Stomach (tissue), 9 donors: Measurements from ENCODE around the gene TRIM4. TPM values are rescaled to one million over a fixed set of nuclear protein-coding genes. Genes with fewer than 3 reads are reported as not detected.
"Not testable (repeated sequence)": the region's sequence is repeated elsewhere in the genome, so short reads cannot be mapped to it uniquely, and the experiment has no call there.

Source experiments
- DNase-seq, 2 donors: peaks; one replicate each; pipeline versions ENCODE4 v3.0.0 to v3.0.0-alpha.2; 2013 to 2019
- H3K27ac ChIP-seq, 5 donors: fragments of 200-600 bp in 4 of 5; sonication (generic) in 4 of 5; one replicate each; pipeline ENCODE4 v1.5.1; 2013 to 2019; ENCODE audit warnings: mild to moderate bottlenecking in 1 of 5, moderate library complexity in 1 of 5
- H3K27me3 ChIP-seq, 3 donors: fragments of 200-600 bp; sonication (generic); one replicate each; pipeline ENCODE4 v1.5.1; 2017 to 2019; ENCODE audit warnings: mixed run types in 1 of 3
- H3K36me3 ChIP-seq, 4 donors: fragments of 200-600 bp; sonication (generic); 1 replicate in 3 of 4; 2 replicates in 1 of 4; pipeline ENCODE4 v1.5.1; 2016 to 2019
- H3K4me1 ChIP-seq, 4 donors: fragments of 200-600 bp; sonication (generic); one replicate each; pipeline ENCODE4 v1.5.1; 2016 to 2019
- H3K4me3 ChIP-seq, 4 donors: fragments of 200-600 bp; sonication (generic) in 3 of 4; one replicate each; pipeline ENCODE4 v1.5.1; 2016 to 2019; ENCODE audit warnings: mild to moderate bottlenecking in 1 of 4
- H3K9me3 ChIP-seq, 4 donors: fragments of 200-600 bp; sonication (generic); one replicate each; pipeline ENCODE4 v1.5.1; 2016 to 2019
- EP300 ChIP-seq: sonication (generic); formaldehyde crosslinking; IDR thresholded peaks from one replicate; pipeline ENCODE4 v1.6.1; 2017; ENCODE audit warnings: antibody characterized with exemption
- POLR2A ChIP-seq, 4 donors: fragments of 450-650 bp; IDR thresholded peaks; one replicate each; pipeline ENCODE4 v1.6.1; 2016; ENCODE audit warnings: antibody characterized with exemption in 4 of 4, control low read depth in 2 of 4, mild to moderate bottlenecking in 1 of 4, moderate library complexity in 1 of 4
- POLR2AphosphoS5 ChIP-seq, 3 donors: sonication (generic); formaldehyde crosslinking; IDR thresholded peaks; one replicate each; pipeline ENCODE4 v1.6.1; 2016; ENCODE audit warnings: antibody characterized with exemption in 3 of 3
- WGBS, 5 donors: extraction: QIAGEN DNeasy Blood & Tissue Kit in 3 of 5; methylation state at CpG; one replicate each; pipeline versions ENCODE4 v1.1.5 to v1.1.7; 2013 to 2018; 5-methylcytosine and 5-hydroxymethylcytosine counted together
- intact Hi-C: fragments of 100-400 bp; cut with DNase I; formaldehyde crosslinking; loops from one replicate; pipeline ENCODE4 v1.15.1; 2023; ENCODE audit warnings: low total_unique reads
- polyA plus RNA-seq, 3 donors: library from polyadenylated mRNA; stranded (reverse); fragments of 200-250 nt; gene quantifications; one replicate each; pipeline ENCODE4 v1.2.3, GENCODE V29; 2013
- total RNA-seq, 5 donors: library from RNA; depleted of rRNA; stranded (reverse); fragments of >200 nt; gene quantifications; one replicate each; pipeline versions ENCODE4 v1.1.0 to v1.2.3, GENCODE V29; 2014 to 2016
- TF ChIP-seq, protein P1 (sequence below), 7 experiments: fragments of 450-650 bp in 4 of 7; fragments of 200-600 bp in 3 of 7; sonication (generic) in 3 of 7; IDR thresholded peaks; one replicate each; pipeline ENCODE4 v1.5.1; 2016 to 2019; ENCODE audit warnings: antibody characterized with exemption in 7 of 7, control low read depth in 2 of 7, mild to moderate bottlenecking in 1 of 7
- donor health status: healthy with polysubstance abuse.
- donor health status: Bipolar disorder and iron deficiency.
- donor health status: healthy.

Gene TRIM4
- total and polyA plus RNA-seq, 8 donors: 12.6 to 46.1 (median 30.3) TPM

DNA sequence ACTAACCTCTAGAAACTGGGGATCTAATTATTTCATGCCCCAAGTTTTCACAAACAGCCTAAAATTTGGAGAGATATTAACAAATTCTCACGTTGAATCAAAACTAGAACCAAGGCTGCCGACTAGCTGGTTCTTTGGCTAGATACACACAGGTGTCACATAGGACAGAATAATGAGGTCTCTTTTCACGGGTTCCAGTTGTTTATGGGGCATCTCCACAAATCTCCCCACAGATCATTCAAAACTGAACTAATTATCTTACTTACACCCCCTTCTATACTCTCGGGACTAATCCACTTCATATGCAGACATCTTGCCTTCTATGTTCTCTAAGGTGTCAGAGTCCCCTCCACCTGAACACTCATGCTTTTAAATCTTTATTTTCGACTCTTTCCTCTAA lies 26.1 kb downstream of the TRIM4 start:
- TF ChIP-seq, protein P1, sequence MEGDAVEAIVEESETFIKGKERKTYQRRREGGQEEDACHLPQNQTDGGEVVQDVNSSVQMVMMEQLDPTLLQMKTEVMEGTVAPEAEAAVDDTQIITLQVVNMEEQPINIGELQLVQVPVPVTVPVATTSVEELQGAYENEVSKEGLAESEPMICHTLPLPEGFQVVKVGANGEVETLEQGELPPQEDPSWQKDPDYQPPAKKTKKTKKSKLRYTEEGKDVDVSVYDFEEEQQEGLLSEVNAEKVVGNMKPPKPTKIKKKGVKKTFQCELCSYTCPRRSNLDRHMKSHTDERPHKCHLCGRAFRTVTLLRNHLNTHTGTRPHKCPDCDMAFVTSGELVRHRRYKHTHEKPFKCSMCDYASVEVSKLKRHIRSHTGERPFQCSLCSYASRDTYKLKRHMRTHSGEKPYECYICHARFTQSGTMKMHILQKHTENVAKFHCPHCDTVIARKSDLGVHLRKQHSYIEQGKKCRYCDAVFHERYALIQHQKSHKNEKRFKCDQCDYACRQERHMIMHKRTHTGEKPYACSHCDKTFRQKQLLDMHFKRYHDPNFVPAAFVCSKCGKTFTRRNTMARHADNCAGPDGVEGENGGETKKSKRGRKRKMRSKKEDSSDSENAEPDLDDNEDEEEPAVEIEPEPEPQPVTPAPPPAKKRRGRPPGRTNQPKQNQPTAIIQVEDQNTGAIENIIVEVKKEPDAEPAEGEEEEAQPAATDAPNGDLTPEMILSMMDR (IDR thresholded peaks at IDR 0.05): no peak
- TF ChIP-seq POLR2A (IDR thresholded peaks at IDR 0.05) (no peak), EP300 (no peak), POLR2AphosphoS5 (IDR thresholded peaks at IDR 0.05) (no peak)
- Histone ChIP-seq H3K4me1 (no peaks in the 10 kb centered on the region), H3K36me3 (peaks cover 9 to 52% (median 42%) of the 10 kb centered on the region in 4 donors), H3K27ac (no peak overlapping the region), H3K4me3 (no peak overlapping the region), H3K27me3 (no peaks in the 10 kb centered on the region), H3K9me3 (no peaks in the 10 kb centered on the region)
- WGBS, 5 donors: 70 to 77% (median 72%) methylated on average over 5 of the region's 5 CpGs
- DNase-seq: no peak
- intact Hi-C loops: no loop called here

DNA sequence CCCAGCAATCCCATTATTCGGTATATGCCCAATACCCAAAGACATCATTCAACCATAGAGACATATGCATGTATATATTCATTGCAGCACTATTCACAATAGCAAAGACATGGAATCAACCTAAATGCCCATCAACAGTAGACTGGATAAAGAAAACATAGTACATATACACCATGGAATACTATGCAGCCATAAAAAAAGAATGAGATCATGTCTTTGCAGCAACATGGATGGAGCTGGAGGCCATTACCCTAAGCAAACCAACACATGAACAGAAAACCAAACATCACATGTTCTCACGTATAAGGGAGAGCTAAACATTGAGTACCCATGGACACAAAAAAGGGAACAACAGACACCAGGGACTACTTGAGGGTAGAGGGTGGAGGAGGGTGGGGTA lies 29.0 kb downstream of the TRIM4 start:
- H3K27me3 ChIP-seq, H3K4me1 ChIP-seq, intact Hi-C loops, H3K4me3 ChIP-seq, H3K9me3 ChIP-seq, H3K27ac ChIP-seq, DNase-seq: not testable (repeated sequence)
- peaks cover 9 to 48% (median 35%) of the 10 kb centered on the region in 4 donors for H3K36me3 ChIP-seq
- WGBS, 5 donors: 94 to 98% (median 95%) methylated on average over 2 of the region's 2 CpGs

DNA sequence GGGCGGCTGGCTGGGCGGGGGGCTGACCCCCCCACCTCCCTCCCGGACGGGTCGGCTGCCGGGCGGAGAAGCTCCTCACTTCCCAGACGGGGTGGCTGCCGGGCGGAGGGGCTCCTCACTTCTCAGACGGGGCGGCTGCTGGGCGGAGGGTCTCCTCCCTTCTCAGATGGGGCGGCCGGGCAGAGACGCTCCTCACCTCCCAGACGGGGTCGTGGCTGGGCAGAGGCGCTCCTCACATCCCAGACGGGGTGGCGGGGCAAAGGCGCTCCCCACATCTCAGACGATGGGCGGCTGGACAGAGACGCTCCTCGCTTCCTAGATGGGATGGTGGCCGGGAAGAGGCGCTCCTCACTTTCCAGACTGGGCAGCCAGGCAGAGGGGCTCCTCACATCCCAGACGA lies 31.0 kb downstream of the TRIM4 start:
- H3K4me1 ChIP-seq, DNase-seq, H3K9me3 ChIP-seq, H3K27ac ChIP-seq, H3K27me3 ChIP-seq, H3K4me3 ChIP-seq, intact Hi-C loops: not testable (repeated sequence)
- peaks cover 9 to 48% (median 35%) of the 10 kb centered on the region in 4 donors for H3K36me3 ChIP-seq
- 85 to 100% (median 92%) methylated on average over 9 to 22 of the region's 29 CpGs; no CpG with 5 or more reads in 1 of the 5 donors for WGBS, 5 donors

DNA sequence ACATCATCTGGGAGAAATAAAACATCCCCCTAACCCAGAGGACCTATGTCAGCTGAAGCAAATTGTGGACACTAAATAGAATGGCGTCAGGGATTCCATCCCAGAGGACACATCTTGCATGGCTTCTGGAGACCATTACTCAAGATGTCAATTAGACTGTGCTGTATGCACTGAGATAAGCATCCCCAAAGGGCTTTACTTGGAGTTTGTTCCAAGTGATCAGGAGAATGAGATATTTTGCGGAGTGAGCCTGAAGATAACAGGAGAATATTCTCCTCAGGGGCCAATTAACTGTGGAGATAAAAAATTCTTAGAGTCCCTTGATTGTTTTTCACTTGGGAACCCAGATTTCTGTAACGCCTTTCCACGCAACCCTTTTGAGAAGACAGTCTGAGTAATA lies 38.0 kb downstream of the TRIM4 start:
- H3K27ac ChIP-seq: no peak overlapping the region
- intact Hi-C loops: no loop called here
- H3K4me3 ChIP-seq: no peak overlapping the region
- TF ChIP-seq EP300 (no peak), POLR2A (IDR thresholded peaks at IDR 0.05) (no peak), POLR2AphosphoS5 (IDR thresholded peaks at IDR 0.05) (no peak)
- TF ChIP-seq, protein P1 (IDR thresholded peaks at IDR 0.05): no peak
- no peaks in the 10 kb centered on the region for H3K9me3 ChIP-seq
- no peak for DNase-seq
- H3K4me1 ChIP-seq: no peaks in the 10 kb centered on the region
- WGBS, 5 donors: 84 to 94% (median 88%) methylated on average over 4 of the region's 4 CpGs
- H3K27me3 ChIP-seq: no peaks in the 10 kb centered on the region
- peaks cover 0 to 3% (median 0%) of the 10 kb centered on the region in 4 donors for H3K36me3 ChIP-seq

DNA sequence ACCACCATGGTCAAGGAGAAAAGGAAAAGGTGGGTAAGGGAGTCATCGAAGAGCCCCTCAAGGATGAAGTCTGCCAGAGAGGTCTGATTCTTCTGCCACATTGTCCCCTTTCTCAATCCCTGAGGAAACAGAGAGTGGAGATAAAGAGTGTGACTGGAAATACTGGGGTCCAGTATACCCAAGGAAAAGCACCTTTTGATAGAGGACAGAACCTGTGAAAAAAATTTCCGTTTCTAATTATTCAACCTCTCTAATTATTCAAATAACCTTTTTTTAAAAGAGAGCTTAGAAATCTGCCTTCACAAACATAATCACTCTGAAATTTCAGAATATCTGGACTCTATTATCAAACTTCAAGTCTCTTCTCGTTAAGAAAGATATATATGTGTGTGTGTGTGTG lies 42.4 kb downstream of the TRIM4 start, which contains the start of gene OR2AE1:
Gene OR2AE1 (minus strand): TSS at position 101 of the 400 bp plus-strand sequence. CDS start 0 bp downstream, at position 101.
- H3K9me3 ChIP-seq: no peaks in the 10 kb centered on the region
- TF ChIP-seq, protein P1 (IDR thresholded peaks at IDR 0.05): no peak
- TF ChIP-seq EP300: no peak
- no peak for TF ChIP-seq POLR2A (IDR thresholded peaks at IDR 0.05)
- TF ChIP-seq POLR2AphosphoS5 (IDR thresholded peaks at IDR 0.05): no peak
- no peaks in the 10 kb centered on the region for H3K27me3 ChIP-seq
- 77 to 87% (median 81%) methylated on average over 3 of the region's 3 CpGs for WGBS, 5 donors
- intact Hi-C loops: no loop called here
- no peak within 1 kb of the TSS for H3K4me3 ChIP-seq
- H3K4me1 ChIP-seq: no peaks in the 10 kb centered on the region
- no peak for DNase-seq
- H3K27ac ChIP-seq: no peak within 1 kb of the TSS
- H3K36me3 ChIP-seq: peaks cover 0 to 8% (median 0%) of the 10 kb centered on the region in 4 donors
